Measurements from ENCODE around the gene MYADML2. TPM values are rescaled to one million over a fixed set of nuclear protein-coding genes. Genes with fewer than 3 reads are reported as not detected.

The MYADML2 gene
- polyA plus RNA-seq, 1 donor: 0.07 TPM

DNA sequence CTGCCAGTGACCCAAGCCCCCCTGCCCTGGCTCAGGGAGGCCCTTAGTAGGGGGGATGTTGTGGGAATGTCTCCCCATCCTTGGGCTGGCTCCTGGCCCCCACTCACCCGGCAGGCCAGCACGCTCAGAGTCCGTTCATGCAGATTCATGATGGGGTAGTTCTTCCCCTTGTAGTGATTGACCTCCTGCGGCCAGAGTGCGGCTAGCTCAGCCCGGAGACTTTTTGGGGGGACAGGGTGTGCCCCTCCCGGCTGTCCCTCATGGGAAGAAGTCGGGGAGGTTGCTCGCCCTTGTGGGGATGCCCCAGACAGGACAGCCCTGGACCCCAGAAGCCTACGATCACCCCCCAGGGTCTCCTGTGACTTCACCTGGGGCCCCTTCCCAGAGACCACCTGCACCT, 41.0 kb downstream of the MYADML2 start:
- H3K9me3 ChIP-seq (ENCODE audit: control insufficient read depth, low read depth, low read length): peaks cover 6% of the 10 kb centered on the region
- H3K4me3 ChIP-seq (ENCODE audit: low read length): no peak overlapping the region
- no peak for DNase-seq
- peaks cover 20% of the 10 kb centered on the region for H3K27me3 ChIP-seq (ENCODE audit: control insufficient read depth, insufficient read depth, low read length)
- H3K27ac ChIP-seq (ENCODE audit: low read length): no peak overlapping the region
- H3K36me3 ChIP-seq (ENCODE audit: control insufficient read depth, insufficient read depth, low read length): peaks cover 59% of the 10 kb centered on the region
- peaks cover 20% of the 10 kb centered on the region for H3K4me1 ChIP-seq (ENCODE audit: control insufficient read depth, insufficient read depth, low read length)
- no CpG with 5 or more reads among the region's 10 CpGs for WGBS (ENCODE audit: insufficient coverage, low lambda C conversion rate)

DNA sequence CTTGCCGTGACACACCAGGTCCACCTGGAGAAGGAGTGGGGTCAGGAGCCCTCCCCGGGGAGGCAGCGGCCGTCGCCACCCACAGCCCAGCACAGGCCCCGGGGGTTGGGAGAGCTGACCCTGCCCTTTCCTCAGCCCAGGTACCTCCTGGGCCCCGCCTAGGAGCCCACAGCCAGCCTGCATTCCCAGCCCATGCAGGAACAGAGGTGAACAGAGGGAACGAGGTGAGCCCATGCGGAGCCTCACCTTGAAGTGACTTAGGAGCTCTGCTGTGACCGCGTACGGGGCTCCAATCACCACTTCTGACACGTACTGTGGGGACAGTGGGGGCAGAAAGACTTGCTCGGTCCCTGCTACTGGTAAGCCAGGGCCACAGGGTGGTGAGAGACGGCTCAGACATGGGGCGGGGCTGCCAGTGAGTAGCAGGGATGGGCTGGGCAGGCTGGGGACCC, 41.6 kb downstream of the MYADML2 start:
- Histone ChIP-seq H3K9me3 (ENCODE audit: control insufficient read depth, low read depth, low read length) (peaks cover 6% of the 10 kb centered on the region), H3K27me3 (ENCODE audit: control insufficient read depth, insufficient read depth, low read length) (peaks cover 21% of the 10 kb centered on the region), H3K4me1 (ENCODE audit: control insufficient read depth, insufficient read depth, low read length) (peaks cover 20% of the 10 kb centered on the region), H3K4me3 (ENCODE audit: low read length) (no peak overlapping the region), H3K27ac (ENCODE audit: low read length) (no peak overlapping the region), H3K36me3 (ENCODE audit: control insufficient read depth, insufficient read depth, low read length) (peaks cover 61% of the 10 kb centered on the region)
- DNase-seq: no peak
- WGBS (ENCODE audit: insufficient coverage, low lambda C conversion rate): no CpG with 5 or more reads among the region's 16 CpGs

DNA sequence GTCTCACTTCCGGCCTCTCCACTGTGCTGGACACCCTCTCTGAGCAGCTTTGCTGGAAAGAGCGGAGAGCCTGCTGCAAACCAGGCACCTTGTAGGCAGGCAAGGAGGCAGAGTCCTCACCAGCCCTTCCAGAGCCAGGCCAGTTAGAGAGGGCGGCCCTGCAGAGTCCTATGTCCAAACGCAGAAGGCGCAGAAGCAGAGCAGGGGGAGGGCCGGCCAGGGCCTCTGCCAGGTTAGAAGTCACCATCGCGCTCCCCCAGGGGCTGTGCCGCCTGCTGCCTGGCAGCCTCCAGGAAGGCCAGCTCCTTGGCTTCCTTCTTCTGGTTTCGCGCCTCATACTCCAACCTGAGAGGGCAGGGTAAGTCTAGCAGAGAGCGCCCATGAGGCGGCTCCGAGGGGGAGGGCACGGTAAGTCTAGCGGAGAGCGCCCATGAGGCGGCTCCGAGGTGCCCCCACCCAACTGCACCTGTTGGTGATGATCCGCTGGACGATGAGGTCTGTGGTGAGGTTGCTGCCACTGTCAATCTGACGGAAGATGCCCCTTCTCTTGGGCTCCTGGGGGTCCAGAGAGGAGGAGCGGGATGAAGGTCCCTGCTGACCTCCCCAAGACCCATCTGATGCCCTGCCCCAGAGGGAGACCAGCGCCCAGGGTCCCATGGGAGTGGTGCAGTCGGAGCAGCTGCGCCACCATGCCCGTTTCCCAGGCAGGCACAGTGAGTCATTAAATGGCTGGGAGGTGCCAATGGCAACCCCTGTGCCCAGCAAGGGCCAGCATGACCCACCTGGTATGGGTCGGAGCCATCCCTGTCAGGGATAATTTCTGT, 42.2 kb downstream of the MYADML2 start:
- peaks cover 6% of the 10 kb centered on the region for H3K9me3 ChIP-seq (ENCODE audit: control insufficient read depth, low read depth, low read length)
- H3K27ac ChIP-seq (ENCODE audit: low read length): no peak overlapping the region
- peaks cover 21% of the 10 kb centered on the region for H3K27me3 ChIP-seq (ENCODE audit: control insufficient read depth, insufficient read depth, low read length)
- no peak for DNase-seq
- no CpG with 5 or more reads among the region's 28 CpGs for WGBS (ENCODE audit: insufficient coverage, low lambda C conversion rate)
- H3K36me3 ChIP-seq (ENCODE audit: control insufficient read depth, insufficient read depth, low read length): peaks cover 65% of the 10 kb centered on the region
- H3K4me1 ChIP-seq (ENCODE audit: control insufficient read depth, insufficient read depth, low read length): peaks cover 14% of the 10 kb centered on the region
- H3K4me3 ChIP-seq (ENCODE audit: low read length): no peak overlapping the region

DNA sequence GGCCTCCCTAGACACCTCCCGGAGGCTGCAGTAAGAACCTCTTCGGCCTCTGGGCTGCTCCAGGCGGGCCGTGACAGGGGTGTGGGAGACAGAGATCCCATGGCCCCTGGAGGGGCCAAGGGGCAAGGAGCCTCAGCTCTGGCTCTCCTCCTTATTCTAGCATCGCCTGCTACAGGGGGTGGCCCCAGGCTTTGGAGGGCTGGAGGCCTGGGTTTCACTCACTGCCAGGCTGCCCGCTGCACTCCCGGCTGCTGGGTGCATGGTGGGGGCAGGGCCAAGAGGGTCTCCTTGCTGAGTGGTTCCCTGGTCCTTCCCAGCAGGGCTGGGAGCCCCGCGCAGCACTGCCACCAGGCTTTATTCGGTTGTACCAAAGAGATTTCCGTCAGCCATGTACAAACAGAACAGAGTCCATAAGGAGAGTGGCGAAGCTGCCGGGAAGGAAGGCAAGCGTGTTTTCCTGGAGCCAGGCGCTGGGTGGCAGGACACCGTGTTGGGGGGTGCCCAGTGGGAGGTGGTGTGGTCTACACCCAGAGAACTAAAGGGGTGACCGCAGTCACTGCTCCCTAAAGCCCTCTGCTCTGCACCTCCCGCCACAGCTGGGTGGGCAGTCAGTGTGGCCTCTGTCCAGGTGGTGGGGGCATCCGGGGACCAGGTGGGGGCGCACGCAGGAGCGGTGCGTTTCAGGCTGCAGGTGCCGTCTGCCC, 43.0 kb downstream of the MYADML2 start:
- H3K36me3 ChIP-seq (ENCODE audit: control insufficient read depth, insufficient read depth, low read length): peaks cover 68% of the 10 kb centered on the region
- H3K27me3 ChIP-seq (ENCODE audit: control insufficient read depth, insufficient read depth, low read length): peaks cover 21% of the 10 kb centered on the region
- WGBS (ENCODE audit: insufficient coverage, low lambda C conversion rate): 80% methylated on average over 1 of the region's 24 CpGs
- peaks cover 8% of the 10 kb centered on the region for H3K4me1 ChIP-seq (ENCODE audit: control insufficient read depth, insufficient read depth, low read length)
- H3K4me3 ChIP-seq (ENCODE audit: low read length): no peak overlapping the region
- H3K9me3 ChIP-seq (ENCODE audit: control insufficient read depth, low read depth, low read length): peaks cover 6% of the 10 kb centered on the region
- no peak overlapping the region for H3K27ac ChIP-seq (ENCODE audit: low read length)
- DNase-seq: no peak

DNA sequence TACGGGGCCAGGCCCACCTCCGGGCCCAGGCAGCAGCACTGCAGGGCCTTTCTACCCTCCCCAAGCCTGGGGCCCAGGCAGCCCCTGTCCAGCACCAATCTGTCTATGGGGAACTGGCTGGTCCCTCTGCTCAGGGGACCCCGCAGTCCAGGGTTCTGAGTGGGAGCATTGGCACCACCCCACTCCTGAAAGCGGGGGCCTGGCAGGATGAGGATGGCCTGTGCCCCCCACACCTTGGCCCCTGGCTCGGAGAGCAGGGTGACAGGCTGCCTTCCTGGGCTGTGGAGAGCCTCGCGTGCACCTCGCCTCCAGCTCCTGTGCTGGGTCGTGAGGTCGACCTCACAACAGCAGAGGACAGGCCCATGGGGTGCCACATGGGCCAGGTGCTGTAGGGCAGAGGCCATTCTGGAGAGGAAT, 43.6 kb downstream of the MYADML2 start:
- WGBS (ENCODE audit: insufficient coverage, low lambda C conversion rate): no CpG with 5 or more reads among the region's 10 CpGs
- Histone ChIP-seq H3K27ac (ENCODE audit: low read length) (no peak overlapping the region), H3K4me3 (ENCODE audit: low read length) (no peak overlapping the region), H3K9me3 (ENCODE audit: control insufficient read depth, low read depth, low read length) (peaks cover 6% of the 10 kb centered on the region), H3K27me3 (ENCODE audit: control insufficient read depth, insufficient read depth, low read length) (peaks cover 21% of the 10 kb centered on the region), H3K36me3 (ENCODE audit: control insufficient read depth, insufficient read depth, low read length) (peaks cover 68% of the 10 kb centered on the region), H3K4me1 (ENCODE audit: control insufficient read depth, insufficient read depth, low read length) (peaks cover 8% of the 10 kb centered on the region)
- no peak for DNase-seq

DNA sequence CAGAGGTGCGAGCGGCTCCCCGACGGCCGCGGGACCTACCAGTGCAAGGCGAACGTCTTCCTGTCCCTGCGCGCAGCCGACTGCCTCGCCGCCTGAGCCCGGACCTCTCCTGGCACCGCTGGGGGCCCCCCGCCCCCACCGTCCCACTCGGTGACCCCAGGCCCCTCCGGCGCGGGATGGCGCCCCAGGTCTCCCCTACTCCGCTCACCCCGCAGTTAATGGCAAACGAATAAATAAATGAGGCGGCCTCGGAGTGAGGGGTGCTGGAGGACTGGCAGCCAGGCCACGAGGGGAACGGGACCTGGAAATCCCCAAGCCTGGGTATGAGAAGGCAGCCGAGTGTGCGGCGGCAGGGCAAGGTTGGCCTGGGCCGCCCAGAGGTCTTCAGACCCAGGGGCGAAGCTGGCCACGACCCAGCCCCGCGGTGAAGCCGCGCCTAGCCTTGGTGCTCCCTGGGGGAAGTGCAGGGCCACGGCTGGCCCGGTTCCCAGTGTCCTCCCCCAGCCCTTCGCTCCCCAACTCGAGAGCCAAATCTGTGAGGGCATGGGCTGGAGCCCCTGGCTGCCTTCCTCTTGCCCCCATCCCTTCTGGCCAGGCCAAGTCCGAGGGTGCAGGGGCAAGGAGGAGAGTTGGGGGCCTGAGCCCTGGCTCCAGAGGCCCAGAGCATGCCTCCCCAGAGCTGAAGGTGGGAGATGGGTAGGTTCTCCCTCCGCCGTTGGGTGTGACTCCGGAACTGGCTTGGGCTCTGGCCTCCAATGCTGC, 44.2 kb downstream of the MYADML2 start:
- Histone ChIP-seq H3K9me3 (ENCODE audit: control insufficient read depth, low read depth, low read length) (peaks cover 6% of the 10 kb centered on the region), H3K4me1 (ENCODE audit: control insufficient read depth, insufficient read depth, low read length) (peaks cover 8% of the 10 kb centered on the region), H3K27me3 (ENCODE audit: control insufficient read depth, insufficient read depth, low read length) (peaks cover 21% of the 10 kb centered on the region), H3K27ac (ENCODE audit: low read length) (no peak overlapping the region), H3K36me3 (ENCODE audit: control insufficient read depth, insufficient read depth, low read length) (peaks cover 68% of the 10 kb centered on the region), H3K4me3 (ENCODE audit: low read length) (no peak overlapping the region)
- WGBS (ENCODE audit: insufficient coverage, low lambda C conversion rate): 20% methylated on average over 1 of the region's 47 CpGs
- no peak for DNase-seq

DNA sequence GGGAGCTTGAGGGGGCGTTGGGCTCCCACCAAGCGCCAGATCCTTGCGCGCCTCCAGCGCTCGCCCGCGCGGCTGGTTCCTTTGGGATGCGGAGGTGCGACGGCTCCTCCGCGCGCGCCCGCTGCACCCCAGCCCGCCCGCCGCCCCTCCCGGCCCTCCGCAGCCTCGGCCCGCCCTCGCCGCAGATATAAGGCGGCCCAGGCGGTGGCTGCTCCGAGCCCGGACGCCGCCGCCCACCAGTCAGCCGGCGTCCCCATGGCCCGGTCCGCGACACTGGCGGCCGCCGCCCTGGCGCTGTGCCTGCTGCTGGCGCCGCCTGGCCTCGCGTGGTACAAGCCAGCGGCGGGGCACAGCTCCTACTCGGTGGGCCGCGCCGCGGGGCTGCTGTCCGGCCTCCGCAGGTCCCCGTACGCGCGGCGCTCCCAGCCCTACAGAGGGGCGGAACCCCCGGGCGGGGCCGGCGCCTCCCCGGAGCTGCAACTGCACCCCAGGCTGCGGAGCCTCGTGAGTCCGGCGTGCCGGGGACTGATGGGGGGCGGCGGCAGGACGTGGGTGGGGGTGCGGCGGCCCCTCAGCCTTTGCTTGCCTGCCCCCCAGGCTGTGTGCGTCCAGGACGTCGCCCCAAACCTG, 44.9 kb downstream of the MYADML2 start, which contains the start of gene NPB:
Gene NPB, plus strand, starts transcription at position 216 of the 630 bp plus-strand sequence. Its CDS starts 40 bp downstream, at position 256.
- no CpG with 5 or more reads among the region's 79 CpGs for WGBS (ENCODE audit: insufficient coverage, low lambda C conversion rate)
- H3K27me3 ChIP-seq (ENCODE audit: control insufficient read depth, insufficient read depth, low read length): peaks cover 21% of the 10 kb centered on the region
- H3K9me3 ChIP-seq (ENCODE audit: control insufficient read depth, low read depth, low read length): peaks cover 6% of the 10 kb centered on the region
- H3K4me1 ChIP-seq (ENCODE audit: control insufficient read depth, insufficient read depth, low read length): peaks cover 8% of the 10 kb centered on the region
- peaks cover 66% of the 10 kb centered on the region for H3K36me3 ChIP-seq (ENCODE audit: control insufficient read depth, insufficient read depth, low read length)
- no peak within 1 kb of the TSS for H3K27ac ChIP-seq (ENCODE audit: low read length)
- H3K4me3 ChIP-seq (ENCODE audit: low read length): no peak within 1 kb of the TSS
- peak in 1 of 2 donors; percentile 43 for DNase-seq

DNA sequence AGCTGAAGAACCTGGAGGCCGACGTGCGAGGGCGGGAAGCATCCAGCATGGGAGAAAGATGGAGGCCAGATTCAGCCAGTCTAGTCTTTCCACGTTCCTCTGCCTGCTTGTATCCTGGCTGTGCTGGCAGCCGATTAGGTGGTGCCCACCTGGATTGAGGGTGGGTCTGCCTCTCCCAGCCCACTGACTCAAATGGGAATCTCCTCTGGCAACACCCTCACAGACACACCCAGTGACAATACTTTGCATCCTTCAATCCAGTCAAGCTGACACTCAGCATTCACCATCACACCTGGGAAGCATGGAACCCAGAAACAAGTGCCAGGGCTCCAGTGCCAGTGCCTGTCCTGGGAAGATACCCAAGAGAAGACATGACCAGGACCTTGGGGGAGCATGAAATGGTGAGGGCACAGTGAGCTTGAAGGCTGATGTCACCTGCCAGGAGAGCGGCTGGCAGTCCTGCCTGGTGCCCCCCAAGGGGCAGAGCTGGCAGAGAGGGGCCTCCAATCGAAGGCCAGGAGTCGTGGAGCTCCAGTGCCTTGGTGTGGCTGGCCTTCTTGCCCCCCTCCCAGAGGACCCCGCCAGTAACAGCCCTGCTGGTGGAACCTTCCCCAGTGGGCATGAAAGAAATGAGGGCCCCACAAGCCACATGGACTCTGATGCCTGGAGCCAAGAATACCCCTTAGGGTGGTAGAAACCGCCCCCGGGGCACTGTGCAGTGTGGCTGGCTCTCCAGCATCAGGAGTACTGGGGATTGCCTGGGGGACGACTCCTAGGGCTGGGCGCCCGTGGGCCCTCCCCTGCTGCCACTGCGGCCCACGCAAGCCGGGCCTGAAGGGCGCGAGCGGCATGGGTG, 45.6 kb downstream of the MYADML2 start:
- Histone ChIP-seq H3K4me3 (ENCODE audit: low read length) (no peak overlapping the region), H3K27me3 (ENCODE audit: control insufficient read depth, insufficient read depth, low read length) (peaks cover 21% of the 10 kb centered on the region), H3K4me1 (ENCODE audit: control insufficient read depth, insufficient read depth, low read length) (peaks cover 8% of the 10 kb centered on the region), H3K27ac (ENCODE audit: low read length) (no peak overlapping the region), H3K36me3 (ENCODE audit: control insufficient read depth, insufficient read depth, low read length) (peaks cover 64% of the 10 kb centered on the region), H3K9me3 (ENCODE audit: control insufficient read depth, low read depth, low read length) (peaks cover 6% of the 10 kb centered on the region)
- DNase-seq: no peak
- whole genome bisulfite sequencing (ENCODE audit: insufficient coverage, low lambda C conversion rate): no CpG with 5 or more reads among the region's 21 CpGs

DNA sequence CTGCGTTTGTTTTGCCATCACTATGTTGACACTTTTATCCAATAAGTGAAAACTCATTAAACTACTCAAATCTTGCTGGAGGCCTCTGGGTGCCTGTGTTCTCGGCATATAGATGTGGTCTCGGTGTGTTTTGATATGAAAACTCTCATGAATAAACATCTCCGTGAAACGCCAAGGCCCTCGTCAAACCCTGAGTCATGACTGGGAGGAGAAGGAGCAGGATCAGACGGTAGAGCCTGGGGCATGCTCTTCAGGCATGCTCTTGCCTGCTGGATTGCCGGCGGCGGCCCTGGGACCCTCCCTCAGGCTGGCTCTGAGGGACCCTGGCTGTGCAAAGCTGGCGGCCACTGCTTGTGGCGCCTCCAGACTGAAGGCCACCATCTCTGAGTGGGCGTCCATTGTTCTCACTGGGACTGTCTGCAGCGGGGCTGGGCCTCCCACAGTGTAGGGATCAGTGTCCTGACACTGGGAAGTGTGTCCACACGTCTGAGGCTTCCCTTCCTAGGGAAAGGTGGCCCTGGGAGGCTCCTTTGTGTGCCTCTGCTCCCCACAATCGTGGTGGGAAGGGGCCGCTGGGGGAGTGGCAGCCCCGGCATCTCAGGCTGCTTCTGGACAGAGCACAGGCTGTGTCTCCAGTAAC, 46.7 kb downstream of the MYADML2 start:
- Histone ChIP-seq H3K27me3 (ENCODE audit: control insufficient read depth, insufficient read depth, low read length) (peaks cover 21% of the 10 kb centered on the region), H3K4me1 (ENCODE audit: control insufficient read depth, insufficient read depth, low read length) (peaks cover 8% of the 10 kb centered on the region), H3K9me3 (ENCODE audit: control insufficient read depth, low read depth, low read length) (peaks cover 6% of the 10 kb centered on the region), H3K4me3 (ENCODE audit: low read length) (no peak overlapping the region), H3K27ac (ENCODE audit: low read length) (no peak overlapping the region), H3K36me3 (ENCODE audit: control insufficient read depth, insufficient read depth, low read length) (peaks cover 59% of the 10 kb centered on the region)
- DNase-seq: no peak
- no CpG with 5 or more reads among the region's 18 CpGs for WGBS (ENCODE audit: insufficient coverage, low lambda C conversion rate)

All from large intestine (tissue), 3 donors.